Measurements from ENCODE around the gene GPA33. TPM values are rescaled to one million over a fixed set of nuclear protein-coding genes. Genes with fewer than 3 reads are reported as not detected.
A peak's percentile ranks its signal among the peaks of the same experiment; 100 is the strongest.

GPA33 gene
- total and polyA plus RNA-seq, 3 donors from 2014 or later, result 0.62 to 1.1 (median 0.63) TPM

GRCh38 chr1:167067904-167068303, 22.3 kb downstream of the GPA33 start:
- intact Hi-C loops (cut with DNase I; ENCODE audit: low total_unique reads), result loop anchor here (5.0 kb wide), 1 partner anchor 469 kb away; no protein-coding TSS in a partner anchor
- no peak for DNase-seq
- no peak overlapping the region for H3K27ac ChIP-seq
- no peaks in the 10 kb centered on the region for H3K4me1 ChIP-seq
- TF ChIP-seq CTCF (IDR thresholded peaks at IDR 0.05) (no peak), POLR2A (IDR thresholded peaks at IDR 0.05) (no peak)
- no peaks in the 10 kb centered on the region for H3K36me3 ChIP-seq (ENCODE audit: low read depth, missing control alignments)
- H3K4me3 ChIP-seq, result no peak overlapping the region
- WGBS, 2 donors, result 54 to 78% methylated on average over 3 of the region's 3 CpGs
- H3K27me3 ChIP-seq, result no peaks in the 10 kb centered on the region
- H3K9me3 ChIP-seq, result no peaks in the 10 kb centered on the region

GRCh38 chr1:167066333-167067122, 23.6 kb downstream of the GPA33 start:
- intact Hi-C loops (cut with DNase I; ENCODE audit: low total_unique reads), result loop anchor here (5.0 kb wide), 1 partner anchor 471 kb away; no protein-coding TSS in a partner anchor
- 5% methylated on average over 19 to 31 of the region's 31 CpGs for WGBS, 2 donors
- TF ChIP-seq POLR2A (IDR thresholded peaks at IDR 0.05) (no peak), CTCF (IDR thresholded peaks at IDR 0.05) (peak; percentile 73 to 87 (median 82))

DNA sequence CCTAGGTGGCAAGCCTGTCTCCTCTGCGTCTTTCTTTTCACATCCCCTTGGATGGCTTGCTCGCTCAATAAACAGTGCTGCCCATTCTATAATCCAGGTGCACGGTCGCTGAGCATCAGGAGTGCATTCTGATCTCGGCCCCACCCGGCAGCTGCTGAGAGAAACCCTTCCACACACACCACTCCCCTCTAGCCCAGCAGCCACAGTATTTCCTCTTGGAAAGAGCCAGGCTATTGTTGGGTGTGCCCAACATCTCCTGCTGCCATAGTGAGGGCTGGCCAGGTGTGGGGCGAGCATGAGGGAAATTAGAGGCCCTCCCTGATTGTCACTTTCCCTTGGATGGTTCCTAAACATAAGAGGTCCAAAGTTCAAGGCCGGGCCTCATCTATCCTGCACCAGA, 24.7 kb downstream of the GPA33 start:
- intact Hi-C loops (cut with DNase I; ENCODE audit: low total_unique reads), result loop anchor here (5.0 kb wide), 1 partner anchor 472 kb away; no protein-coding TSS in a partner anchor
- H3K27me3 ChIP-seq, result no peaks in the 10 kb centered on the region
- no peak overlapping the region for H3K27ac ChIP-seq
- H3K36me3 ChIP-seq (ENCODE audit: low read depth, missing control alignments), result no peaks in the 10 kb centered on the region
- WGBS, 2 donors, result 71 to 98% methylated on average over 7 to 8 of the region's 8 CpGs
- H3K4me1 ChIP-seq, result no peaks in the 10 kb centered on the region
- no peak overlapping the region for H3K4me3 ChIP-seq
- no peak for DNase-seq
- no peak for TF ChIP-seq POLR2A (IDR thresholded peaks at IDR 0.05)
- no peak for TF ChIP-seq CTCF (IDR thresholded peaks at IDR 0.05)
- H3K9me3 ChIP-seq, result no peaks in the 10 kb centered on the region

More at GRCh38 chr1:167066333-167067122, 23.6 kb downstream of the GPA33 start:
- DNase-seq, result peak; percentile 86
- Histone ChIP-seq H3K9me3 (no peaks in the 10 kb centered on the region), H3K36me3 (ENCODE audit: low read depth, missing control alignments) (no peaks in the 10 kb centered on the region), H3K4me3 (peak overlapping the region in 1 of 2 donors; percentile 29), H3K27me3 (no peaks in the 10 kb centered on the region), H3K4me1 (no peaks in the 10 kb centered on the region), H3K27ac (no peak overlapping the region)

- H3K9me3 ChIP-seq, result no peaks in the 10 kb centered on the region
- no peak overlapping the region for H3K4me3 ChIP-seq
- H3K27ac ChIP-seq, result no peak overlapping the region
- no peaks in the 10 kb centered on the region for H3K4me1 ChIP-seq
- no peak for TF ChIP-seq POLR2A (IDR thresholded peaks at IDR 0.05)
- no peak for TF ChIP-seq CTCF (IDR thresholded peaks at IDR 0.05)
- no peaks in the 10 kb centered on the region for H3K27me3 ChIP-seq
- H3K36me3 ChIP-seq (ENCODE audit: low read depth, missing control alignments), result no peaks in the 10 kb centered on the region
- intact Hi-C loops (cut with DNase I; ENCODE audit: low total_unique reads), result loop anchor here (5.0 kb wide), 1 partner anchor 473 kb away; no protein-coding TSS in a partner anchor
- 72 to 86% methylated on average over 9 of the region's 9 CpGs for WGBS, 2 donors
- no peak for DNase-seq
These were observed 25.6 kb downstream of the GPA33 start for GRCh38 chr1:167064621-167065020.

Data from testis (tissue), 3 donors.